Measurements from ENCODE around the gene OSBPL8.

Gene OSBPL8

DNA sequence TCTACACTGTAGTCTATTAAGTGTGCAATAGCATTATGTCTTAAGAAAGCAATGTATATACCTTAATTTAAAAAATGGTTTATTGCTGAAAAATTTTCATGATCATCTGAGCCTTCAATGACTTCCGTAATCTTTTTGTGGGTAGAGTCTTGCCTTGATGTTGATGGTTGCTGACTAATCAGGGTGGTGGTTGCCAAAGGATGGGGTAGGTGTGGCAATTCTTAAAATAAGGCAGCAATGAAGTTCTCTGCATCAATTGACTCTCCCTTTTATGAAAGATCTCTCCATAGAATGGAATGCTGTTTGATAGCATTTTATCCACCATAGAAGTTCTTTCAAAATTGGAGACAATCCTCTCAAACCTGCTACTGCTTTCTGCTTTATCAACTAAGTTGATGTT lies 252.5 kb downstream of the OSBPL8 start:
- no peak for DNase-seq (ENCODE audit: low read depth in 2 of 2)

- no peak for DNase-seq (ENCODE audit: low read depth in 2 of 2)
Observed at GRCh38 chr12:76303989-76304460, 255.5 kb downstream of the OSBPL8 start.

DNA sequence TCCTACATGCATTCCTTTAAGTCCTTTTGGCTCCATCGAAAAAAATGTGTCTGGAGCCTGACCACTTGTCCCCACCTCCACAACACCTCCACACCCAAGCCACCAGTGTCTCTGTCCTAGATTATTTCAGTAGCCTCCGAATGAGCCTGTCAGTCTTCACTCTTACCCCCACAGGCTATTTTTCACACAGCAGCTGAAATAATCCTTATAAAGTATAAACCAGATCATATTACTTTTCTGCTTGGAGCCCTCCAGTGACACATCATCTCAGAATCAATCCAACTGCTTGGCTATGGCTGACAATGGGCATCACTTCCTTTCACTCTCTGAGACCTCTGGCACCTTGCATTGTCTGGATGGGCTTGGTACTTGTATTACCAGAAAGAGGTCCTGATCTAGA lies 256.2 kb downstream of the OSBPL8 start:
- DNase-seq (ENCODE audit: low read depth in 2 of 2) = no peak
